A673 (cell line): ENCODE data around the gene KCNK15. TPM values are rescaled to one million over a fixed set of nuclear protein-coding genes. Genes with fewer than 3 reads are reported as not detected.

ENCODE experiments used
- BruUV-seq: library from RNA; stranded (reverse); fragments of 400-500 nt; replicated peaks from 2 replicates; lab custom pipeline; 2021; lab: Mats Ljungman, UMichigan
- CTCF ChIA-PET: fragments of 300-600 bp; sonication (Branson Sonifier 250); formaldehyde crosslinking; loops from one replicate; lab custom pipeline; 2022; ENCODE audit warnings: antibody characterized with exemption; lab: Charles Lee
- POLR2A ChIA-PET: fragments of 300-600 bp; sonication (Branson Sonifier 250); formaldehyde crosslinking; loops from one replicate; lab custom pipeline; 2022; ENCODE audit warnings: antibody characterized with exemption; ENCODE audit not compliant: low non-redundant PET; lab: Charles Lee
- DNase-seq: peaks from one replicate; pipeline ENCODE4 v3.0.0-alpha.2; 2015; ENCODE audit warnings: low spot score
- H3K27ac ChIP-seq: fragments of 200-600 bp; sonication (generic); 2 replicates; pipeline ENCODE4 v1.5.1; 2016; ENCODE audit warnings: mixed run types, low read depth, mild to moderate bottlenecking, mixed read lengths, antibody characterized with exemption, low read length; ENCODE audit not compliant: poor library complexity, severe bottlenecking
- H3K27me3 ChIP-seq: fragments of 200-600 bp; sonication (generic); replicated peaks from 2 replicates; pipeline ENCODE4 v1.6.1; 2017; ENCODE audit warnings: mixed run types, low read depth, mild to moderate bottlenecking, mixed read lengths, antibody characterized with exemption, low read length; ENCODE audit not compliant: insufficient read depth, poor library complexity
- H3K36me3 ChIP-seq: fragments of 200-600 bp; sonication (generic); 2 replicates; pipeline ENCODE4 v1.6.1; 2016; ENCODE audit warnings: mixed run types, mild to moderate bottlenecking, mixed read lengths, antibody characterized with exemption, low read length; ENCODE audit not compliant: insufficient read depth, poor library complexity, severe bottlenecking
- H3K4me1 ChIP-seq: fragments of 200-600 bp; sonication (generic); 2 replicates; pipeline ENCODE4 v1.6.1; 2017; ENCODE audit warnings: mixed run types, mild to moderate bottlenecking, mixed read lengths, antibody characterized with exemption, low read length; ENCODE audit not compliant: insufficient read depth, poor library complexity, severe bottlenecking
- H3K4me3 ChIP-seq: fragments of 200-600 bp; sonication (generic); 2 replicates; pipeline ENCODE4 v1.5.1; 2016; ENCODE audit warnings: low read depth, mixed run types, mild to moderate bottlenecking, mixed read lengths, low read length; ENCODE audit not compliant: poor library complexity, severe bottlenecking
- H3K9me3 ChIP-seq: fragments of 200-600 bp; sonication (generic); 2 replicates; pipeline ENCODE4 v1.6.1; 2016; ENCODE audit warnings: mixed run types, low read depth, mild to moderate bottlenecking, mixed read lengths, antibody characterized with exemption, low read length; ENCODE audit not compliant: poor library complexity, severe bottlenecking
- EZH2 ChIP-seq: fragments of 200-600 bp; sonication (generic); IDR thresholded peaks from 2 replicates; pipeline ENCODE4 v1.6.1; 2017; ENCODE audit warnings: borderline replicate concordance, low read depth, mild to moderate bottlenecking, mixed read lengths, antibody characterized with exemption, low read length; ENCODE audit not compliant: poor library complexity, severe bottlenecking
- intact Hi-C: fragments of 100-400 bp; cut with micrococcal nuclease; formaldehyde crosslinking; loops from one replicate; pipeline ENCODE4 v1.10.0; 2022; ENCODE audit not compliant: unreplicated experiment
- total RNA-seq: library from RNA; stranded (reverse); gene quantifications from 2 replicates; pipeline ENCODE4 v1.2.3, GENCODE V29; 2021
- TF ChIP-seq, protein P1 (sequence below): fragments of 300-800, 200-600 bp; sonication (generic); conservative IDR thresholded peaks from 2 replicates; pipeline ENCODE4 v1.5.1; 2017; ENCODE audit warnings: low read depth, mild to moderate bottlenecking, antibody characterized with exemption, low read length, moderate library complexity, mixed read lengths

KCNK15 gene
- total RNA-seq, 1 experiment from 2014 or later: not detected

GRCh38 chr20:44799691-44800090, 54.0 kb downstream of the KCNK15 start:
- intact Hi-C loops: loop anchor here (1.0 kb wide), 1 partner anchor 68 kb away; no protein-coding TSS in a partner anchor
- H3K4me1 ChIP-seq: no peaks in the 10 kb centered on the region
- ChIA-PET CTCF (no interaction called here), POLR2A (no interaction called here)
- BruUV-seq: no TSS peak
- TF ChIP-seq, protein P1, sequence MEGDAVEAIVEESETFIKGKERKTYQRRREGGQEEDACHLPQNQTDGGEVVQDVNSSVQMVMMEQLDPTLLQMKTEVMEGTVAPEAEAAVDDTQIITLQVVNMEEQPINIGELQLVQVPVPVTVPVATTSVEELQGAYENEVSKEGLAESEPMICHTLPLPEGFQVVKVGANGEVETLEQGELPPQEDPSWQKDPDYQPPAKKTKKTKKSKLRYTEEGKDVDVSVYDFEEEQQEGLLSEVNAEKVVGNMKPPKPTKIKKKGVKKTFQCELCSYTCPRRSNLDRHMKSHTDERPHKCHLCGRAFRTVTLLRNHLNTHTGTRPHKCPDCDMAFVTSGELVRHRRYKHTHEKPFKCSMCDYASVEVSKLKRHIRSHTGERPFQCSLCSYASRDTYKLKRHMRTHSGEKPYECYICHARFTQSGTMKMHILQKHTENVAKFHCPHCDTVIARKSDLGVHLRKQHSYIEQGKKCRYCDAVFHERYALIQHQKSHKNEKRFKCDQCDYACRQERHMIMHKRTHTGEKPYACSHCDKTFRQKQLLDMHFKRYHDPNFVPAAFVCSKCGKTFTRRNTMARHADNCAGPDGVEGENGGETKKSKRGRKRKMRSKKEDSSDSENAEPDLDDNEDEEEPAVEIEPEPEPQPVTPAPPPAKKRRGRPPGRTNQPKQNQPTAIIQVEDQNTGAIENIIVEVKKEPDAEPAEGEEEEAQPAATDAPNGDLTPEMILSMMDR: no peak
- TF ChIP-seq EZH2: no peak
- DNase-seq: no peak
- H3K27ac ChIP-seq: no peak overlapping the region
- H3K9me3 ChIP-seq: no peaks in the 10 kb centered on the region
- peaks cover 16% of the 10 kb centered on the region for H3K27me3 ChIP-seq
- H3K36me3 ChIP-seq: no peaks in the 10 kb centered on the region
- no peak overlapping the region for H3K4me3 ChIP-seq

GRCh38 chr20:44800391-44801046, 54.9 kb downstream of the KCNK15 start:
- POLR2A ChIA-PET: no interaction called here
- TF ChIP-seq, protein P1: peak; percentile 69
- TF ChIP-seq EZH2: no peak
- intact Hi-C loops: loop anchor here (1.0 kb wide), 1 partner anchor 67 kb away; no protein-coding TSS in a partner anchor
- Histone ChIP-seq H3K27ac (no peak overlapping the region), H3K27me3 (peaks cover 20% of the 10 kb centered on the region), H3K4me3 (no peak overlapping the region), H3K4me1 (no peaks in the 10 kb centered on the region), H3K9me3 (no peaks in the 10 kb centered on the region), H3K36me3 (no peaks in the 10 kb centered on the region)
- BruUV-seq: no TSS peak
- no peak for DNase-seq
- CTCF ChIA-PET: interaction anchor here (0.6 kb wide), 2 partner anchors 31 to 42 kb away, joined by 3 to 4 read pairs; no protein-coding TSS in a partner anchor

Other genes starting within 250 kb of the KCNK15 start
- 48.7 and 50.5 TPM in 2 replicates for gene SERINC3, start 223.8 kb upstream of the KCNK15 start, total RNA-seq
- gene PKIG, start 163.3 kb upstream of the KCNK15 start, total RNA-seq: 58.5 and 64.9 TPM in 2 replicates
- gene ADA, start 94.2 kb upstream of the KCNK15 start, total RNA-seq: 19.3 and 27.2 TPM in 2 replicates
- gene CCN5, start 30.5 kb upstream of the KCNK15 start, total RNA-seq: not detected in 2 replicates
- gene RIMS4, start 64.7 kb downstream of the KCNK15 start, total RNA-seq: 0.24 and 0.39 TPM in 2 replicates
- gene YWHAB, start 139.8 kb downstream of the KCNK15 start, total RNA-seq: 204 and 224 TPM in 2 replicates
- gene PABPC1L, start 164.2 kb downstream of the KCNK15 start, total RNA-seq: 42.2 and 47.7 TPM in 2 replicates
- 49.3 and 53.5 TPM in 2 replicates for gene TOMM34, start 214.5 kb downstream of the KCNK15 start, total RNA-seq
- gene STK4, start 220.6 kb downstream of the KCNK15 start, total RNA-seq: 52.7 and 53.2 TPM in 2 replicates